MV-4-11 (cell line): ENCODE data around the gene KLC3.

Experiments used
- DNase-seq: peaks from one replicate; lab custom pipeline; 2025; lab: John Stamatoyannopoulos, UW

Gene KLC3

DNA sequence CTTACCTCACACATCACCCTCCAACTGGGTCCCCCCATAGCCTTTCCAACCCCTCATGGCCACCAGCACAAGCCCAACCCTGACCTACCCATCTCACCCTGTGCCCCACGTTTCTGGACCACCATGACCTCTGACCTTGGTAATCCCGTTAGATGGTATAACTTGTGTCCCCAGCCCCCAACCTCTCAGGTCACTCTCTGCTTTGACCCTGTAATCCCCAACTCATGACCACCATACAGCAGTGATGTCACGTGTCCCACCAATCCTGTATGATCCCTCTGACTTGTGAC is 8.5 kb downstream of the KLC3 start:
- no peak for DNase-seq

GRCh38 chr19:45349430-45349941 is 8.9 kb downstream of the KLC3 start:
- DNase-seq = no peak

- DNase-seq = no peak
These were observed 10.0 kb downstream of the KLC3 start for GRCh38 chr19:45350477-45351058.

GRCh38 chr19:45351401-45351952 is 10.9 kb downstream of the KLC3 start:
- DNase-seq = no peak

DNA sequence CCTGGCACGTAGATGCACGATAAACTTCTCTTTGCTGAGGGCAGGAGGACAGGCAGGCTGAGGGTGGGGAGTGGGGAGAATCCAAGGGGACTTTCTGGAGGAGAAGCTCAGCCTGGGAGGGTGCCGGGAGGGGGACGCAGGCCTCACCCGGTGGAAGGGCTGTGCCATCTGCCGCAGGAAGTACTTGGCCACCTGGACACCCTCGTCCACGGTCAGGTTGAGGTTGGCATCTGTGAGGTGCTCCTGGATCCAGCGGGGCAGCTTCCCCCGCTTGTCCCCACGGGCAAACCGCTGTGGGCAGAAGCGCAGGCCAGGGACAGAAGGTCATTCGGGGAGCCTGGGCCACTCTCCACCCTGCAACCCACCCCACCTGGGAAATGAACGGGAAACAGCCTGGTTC is 11.5 kb downstream of the KLC3 start:
- no peak for DNase-seq

GRCh38 chr19:45352471-45352870 is 11.9 kb downstream of the KLC3 start:
- no peak for DNase-seq

DNA sequence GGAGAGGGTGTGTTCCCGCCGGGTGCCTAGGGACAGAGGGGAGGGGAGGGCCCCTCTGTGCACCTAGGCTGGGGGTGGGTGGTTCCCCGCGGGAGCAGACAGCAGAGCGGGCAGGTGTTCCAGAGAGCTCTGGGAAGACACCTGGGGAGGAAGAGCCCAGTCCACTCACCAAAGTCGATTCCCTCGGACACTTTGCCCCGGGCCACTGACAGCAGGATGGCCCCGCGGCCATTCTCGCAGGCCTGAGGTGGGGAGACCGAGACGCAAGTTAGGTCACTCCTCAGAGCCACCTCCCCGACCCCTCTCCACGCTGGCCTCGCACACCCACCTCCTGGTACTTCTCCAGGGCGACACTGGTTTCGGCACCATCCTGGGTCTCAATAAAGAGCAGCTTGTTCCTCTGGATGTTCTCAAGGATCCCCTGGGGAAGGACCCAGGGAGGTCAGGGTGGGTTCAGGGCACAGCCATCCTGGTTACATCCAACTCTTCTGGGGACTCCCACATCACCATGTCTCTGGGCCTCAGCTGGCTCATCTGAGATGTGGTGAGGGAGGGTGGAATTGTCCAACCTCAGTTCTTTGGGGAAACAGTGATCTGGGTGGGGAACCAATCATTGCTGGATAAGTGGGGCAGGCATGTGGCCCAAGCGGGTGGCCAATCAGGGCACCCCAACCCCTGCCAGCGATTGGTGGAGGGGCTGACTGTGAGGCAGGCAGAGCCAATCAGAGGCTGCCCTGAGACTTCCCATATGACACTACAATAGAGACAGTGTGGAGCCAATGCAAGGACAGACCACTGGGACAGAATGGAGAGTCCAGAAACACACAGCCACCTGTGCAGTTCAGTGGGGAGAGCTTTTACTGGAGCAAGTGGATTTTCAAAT is 12.6 kb downstream of the KLC3 start:
- DNase-seq = no peak

DNA sequence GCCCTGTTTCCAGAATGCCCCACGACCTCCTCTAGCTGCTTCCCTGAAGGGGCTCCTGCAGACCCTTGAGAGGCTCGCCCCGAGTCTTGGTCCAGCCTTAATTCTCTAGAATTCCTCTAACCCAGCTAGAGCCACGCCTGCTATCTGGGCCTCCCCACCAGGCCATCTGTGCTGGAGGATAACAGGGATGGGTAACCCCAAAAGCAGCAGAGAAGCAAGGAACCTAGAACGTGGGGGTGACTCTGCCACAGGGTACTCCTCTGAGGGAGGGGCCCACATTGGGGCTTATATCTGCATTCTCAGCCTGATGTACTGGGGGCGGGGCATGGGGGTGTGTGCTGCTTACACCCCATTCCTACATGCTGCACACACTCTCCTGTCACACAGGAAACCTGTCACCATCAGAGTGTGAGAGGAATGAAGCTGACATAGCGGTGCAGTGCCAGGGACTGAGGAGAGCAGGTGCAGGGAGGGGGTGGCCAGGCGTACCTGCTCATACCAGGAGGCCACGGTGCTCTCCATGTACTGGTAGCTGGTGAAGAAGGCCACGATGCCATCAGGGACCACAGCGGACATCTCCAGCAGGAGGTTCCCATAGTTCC is 13.8 kb downstream of the KLC3 start:
- no peak for DNase-seq

DNA sequence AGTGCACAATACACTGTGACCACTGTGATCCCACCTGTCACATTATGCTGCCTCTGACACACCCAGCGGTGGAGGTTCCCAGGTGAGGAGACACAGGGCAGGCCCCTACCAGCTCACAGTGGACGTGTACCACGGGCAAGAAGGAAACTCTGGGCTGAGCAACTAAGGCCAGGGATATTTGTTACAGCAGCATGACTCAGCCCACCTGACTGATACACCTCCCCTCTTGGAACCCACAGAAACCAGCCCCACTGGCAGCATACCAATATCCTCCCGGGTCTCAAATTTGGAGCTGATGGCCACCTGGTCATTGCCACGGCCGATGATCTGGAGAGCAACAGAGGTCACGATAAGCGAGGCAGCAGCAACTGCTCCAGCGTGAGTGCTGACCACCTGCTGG is 14.9 kb downstream of the KLC3 start:
- no peak for DNase-seq

DNA sequence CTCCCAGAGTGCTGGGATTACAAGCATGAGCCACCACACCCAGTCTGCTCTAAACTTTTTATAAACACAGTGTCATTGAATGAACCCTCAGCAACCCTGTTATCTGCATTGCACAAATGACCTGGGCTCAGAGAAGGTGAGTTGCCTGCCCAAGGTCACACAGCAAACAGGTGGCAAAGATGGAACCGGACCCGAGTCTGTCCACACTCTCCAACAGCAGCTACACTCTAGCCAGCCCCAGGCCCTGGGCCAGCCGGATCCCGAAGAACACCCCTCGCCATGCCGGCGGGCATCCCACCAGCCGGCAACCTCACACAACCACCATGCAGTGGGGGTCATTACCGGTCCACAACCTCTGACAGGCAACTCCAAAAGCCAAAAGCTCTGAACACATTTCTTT is 15.4 kb downstream of the KLC3 start:
- DNase-seq = no peak

- no peak for DNase-seq
These were observed 16.4 kb downstream of the KLC3 start for GRCh38 chr19:45356760-45357444.

DNA sequence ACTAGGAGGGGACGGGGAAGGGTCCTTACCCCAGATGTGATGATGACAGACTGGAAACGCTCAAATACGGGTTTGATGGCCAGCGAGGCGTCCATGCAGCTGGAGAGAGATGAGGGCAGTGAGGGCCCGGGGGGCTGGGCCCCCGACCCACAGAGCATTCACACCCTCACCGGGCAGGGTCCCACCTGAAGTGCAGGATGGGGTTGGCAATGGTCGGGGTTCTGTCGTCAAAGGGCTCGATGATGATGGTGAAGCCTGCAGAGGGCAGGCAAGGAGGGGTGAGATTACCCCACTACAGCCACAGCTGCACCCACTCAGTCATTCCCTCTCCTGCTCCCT is 16.9 kb downstream of the KLC3 start:
- no peak for DNase-seq

GRCh38 chr19:45358213-45358792 is 17.8 kb downstream of the KLC3 start:
- no peak for DNase-seq

- no peak for DNase-seq
These were observed 21.1 kb downstream of the KLC3 start for GRCh38 chr19:45361608-45362007.

GRCh38 chr19:45362291-45362690 is 21.7 kb downstream of the KLC3 start:
- DNase-seq = no peak

- no peak for DNase-seq
These were observed 23.4 kb downstream of the KLC3 start for GRCh38 chr19:45363861-45364459.

DNA sequence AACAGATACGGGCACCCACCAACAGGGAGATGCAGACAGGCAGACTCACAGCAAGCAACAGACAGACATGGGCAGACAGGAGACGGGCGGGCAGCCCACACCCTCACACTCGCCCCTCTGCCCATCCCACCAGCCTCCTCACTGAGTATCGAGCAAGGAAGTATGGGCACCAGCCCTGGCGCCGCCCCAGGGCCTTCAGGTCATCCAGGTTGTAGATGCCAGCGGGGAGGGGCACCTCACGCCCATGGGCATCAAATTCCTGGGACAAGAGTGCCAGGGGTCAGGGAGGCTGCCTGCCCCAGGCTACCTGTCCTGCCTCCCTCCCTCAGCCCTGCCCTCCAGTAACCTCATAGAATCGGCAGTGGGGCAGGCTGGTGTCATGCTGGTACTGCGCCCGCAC is 24.1 kb downstream of the KLC3 start:
- DNase-seq = no peak

DNA sequence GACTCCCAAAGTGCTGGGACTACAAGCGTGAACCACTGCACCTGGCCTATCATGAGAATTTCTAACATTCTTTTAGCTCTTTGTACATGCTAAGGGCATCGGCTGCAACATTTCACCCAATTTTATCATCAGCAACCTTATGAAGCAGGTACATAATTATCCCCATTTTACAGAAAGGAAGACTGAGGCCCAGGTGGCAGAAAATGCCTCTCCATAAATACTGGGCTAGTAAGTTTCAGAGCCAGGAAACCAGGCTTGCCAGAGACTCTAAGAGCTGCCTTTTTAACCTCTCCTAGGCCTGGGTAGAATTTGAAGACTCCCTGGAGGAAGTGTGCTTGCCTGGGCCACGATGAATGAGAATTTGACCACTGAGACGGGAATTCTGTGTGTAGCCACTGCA is 27.6 kb downstream of the KLC3 start:
- no peak for DNase-seq

DNA sequence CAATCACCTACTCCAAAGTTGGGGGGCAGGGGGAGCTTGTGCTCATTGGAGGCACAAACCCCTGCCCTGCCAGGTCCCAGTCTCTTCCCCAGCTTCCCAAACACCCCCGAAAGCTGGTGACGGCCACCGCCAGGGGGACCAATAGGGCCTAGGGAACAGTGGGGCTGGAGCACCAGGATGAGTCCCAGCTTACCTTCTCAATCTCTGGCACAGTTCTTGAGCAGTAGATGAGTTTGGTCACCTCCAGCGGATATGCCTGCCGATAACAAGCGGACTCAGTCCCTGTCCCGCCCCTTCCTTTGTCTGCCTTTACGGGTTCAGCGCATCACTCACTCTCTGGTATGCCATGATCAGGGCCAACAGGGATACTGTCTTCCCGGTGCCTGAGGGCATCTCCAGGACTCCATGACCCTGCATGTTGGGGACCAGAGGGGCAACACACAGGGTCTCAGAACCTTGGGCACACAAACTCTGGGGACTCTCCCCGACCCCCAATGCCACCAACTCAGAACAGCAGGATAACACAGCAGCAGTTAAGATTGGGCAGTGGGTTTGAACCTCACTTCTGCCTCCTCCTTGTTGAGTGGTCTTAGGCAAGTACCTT is 28.3 kb downstream of the KLC3 start:
- DNase-seq = no peak

- peak; percentile 99 for DNase-seq
These were observed 30.1 kb downstream of the KLC3 start, which contains the start of gene ERCC2 for GRCh38 chr19:45370410-45371204. ERCC2 (minus strand) TSS chr19:45370573; CDS start chr19:45370540, 33 bp downstream.
